IMR-90 (cell line): ENCODE results near the gene NFILZ.

Source experiments
- CEBPB ChIP-seq: IDR thresholded peaks from 2 replicates; pipeline ENCODE4 v1.6.1; 2012; ENCODE audit warnings: low read depth, low read length, improper control_type of control experiment
- CTCF ChIP-seq: conservative IDR thresholded peaks from 2 replicates; pipeline ENCODE4 v1.5.1; 2012; ENCODE audit warnings: mild to moderate bottlenecking, low read depth, low read length, improper control_type of control experiment
- ELK1 ChIP-seq: fragments of 150-350 bp; IDR thresholded peaks from 2 replicates; pipeline ENCODE4 v1.6.1; 2016; ENCODE audit warnings: low read depth, mild to moderate bottlenecking, low read length, moderate library complexity, borderline replicate concordance
- MAFK ChIP-seq: IDR thresholded peaks from 2 replicates; pipeline ENCODE4 v1.6.1; 2012; ENCODE audit warnings: low read depth, low read length, improper control_type of control experiment
- MAZ ChIP-seq: IDR thresholded peaks from 2 replicates; pipeline ENCODE4 v1.6.1; 2012; ENCODE audit warnings: low read depth, mild to moderate bottlenecking, low read length, improper control_type of control experiment, moderate library complexity, borderline replicate concordance
- POLR2A ChIP-seq: IDR thresholded peaks from 2 replicates; pipeline ENCODE4 v1.6.1; 2012; ENCODE audit warnings: mild to moderate bottlenecking, low read depth, low read length
- RAD21 ChIP-seq: IDR thresholded peaks from 2 replicates; pipeline ENCODE4 v1.6.1; 2012; ENCODE audit warnings: low read length, improper control_type of control experiment

- TF ChIP-seq CTCF (no peak), RAD21 (no peak), POLR2A (no peak), ELK1 (no peak), MAZ (no peak), CEBPB (no peak), MAFK (no peak)
These were observed 19.0 kb upstream of the NFILZ start for GRCh38 chr19:8611391-8611876.
